ENCODE measurements around the gene DACH2. TPM values are rescaled to one million over a fixed set of nuclear protein-coding genes. Genes with fewer than 3 reads are reported as not detected.

The DACH2 gene
- total and polyA plus RNA-seq, 9 of the 15 experiments (the other 6 are each of a cell fraction or from before 2014, with no cell fraction given), result not detected

DNA sequence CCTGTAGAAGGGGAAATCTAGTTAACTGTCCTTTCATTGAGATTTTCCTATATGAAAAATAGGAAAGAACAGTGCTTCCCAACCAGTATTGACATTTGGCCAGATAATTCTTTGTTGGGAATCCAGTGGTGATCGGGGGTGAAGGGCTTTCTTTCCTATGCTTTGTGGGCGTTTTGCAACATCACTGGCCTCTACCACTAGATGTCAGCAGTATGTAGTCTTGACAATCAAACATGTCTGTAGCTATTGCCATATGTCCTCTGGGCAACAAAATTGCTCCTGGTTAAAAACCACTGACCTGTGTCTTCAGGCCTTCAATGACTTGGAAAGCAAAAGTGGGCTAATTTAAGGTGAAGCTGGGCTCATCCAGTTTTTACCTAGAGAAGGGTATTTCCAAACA, 658.5 kb downstream of the DACH2 start:
- no peak for FAIRE-seq
- Histone ChIP-seq H3K27me3 (ENCODE audit: control insufficient read depth in 2 of 2, insufficient read depth in 2 of 2, low read length in 2 of 2) (no peaks in the 10 kb centered on the region), H3K4me3 (no peak overlapping the region), H4K20me1 (replicated peaks; ENCODE audit: control insufficient read depth, insufficient read depth, low read length) (no peaks in the 10 kb centered on the region), H3K79me2 (ENCODE audit: control insufficient read depth, insufficient read depth, low read length) (no peaks in the 10 kb centered on the region), H3K4me2 (ENCODE audit: insufficient read depth, low read length) (no peak overlapping the region), H3K9me1 (ENCODE audit: control insufficient read depth, insufficient read depth, low read length) (no peaks in the 10 kb centered on the region), H3K27ac (ENCODE audit: extremely low read depth, low read depth, low read length) (no peak overlapping the region), H3K36me3 (ENCODE audit: control insufficient read depth, insufficient read depth, low read length) (no peaks in the 10 kb centered on the region), H3K9me3 (replicated peaks; ENCODE audit: control insufficient read depth, insufficient read depth, low read depth, low read length) (no peaks in the 10 kb centered on the region), H2AFZ (ENCODE audit: low read depth, low read length) (no peak overlapping the region), H3K9ac (ENCODE audit: insufficient read depth in 1 of 2, low read depth in 2 of 2, low read length in 2 of 2) (no peak overlapping the region), H3K4me1 (replicated peaks in 1 of 2; ENCODE audit: control insufficient read depth in 2 of 2, insufficient read depth in 2 of 2, low read length in 2 of 2) (no peaks in the 10 kb centered on the region)
- BruUV-seq (replicated peaks), result no TSS peak
- POLR2A ChIA-PET, result no interaction called here
- 0% methylated on average over 2 of the region's 2 CpGs for WGBS (ENCODE audit: insufficient coverage, low coverage, missing lambda C conversion rate)
- CTCF ChIA-PET (ENCODE audit: low intra/inter-chr PET ratio), result no interaction called here
- intact Hi-C loops (cut with micrococcal nuclease), result no loop called here
- peak in 3 of 4 experiments; percentile 0 to 2 (median 2) for DNase-seq (ENCODE audit: extremely low read depth in 1 of 4, low spot score in 3 of 4)
- ATAC-seq, result no peak
- in situ Hi-C loops (cut with MboI), result no loop called here
- TF ChIP-seq SMAD1 (IDR thresholded peaks at IDR 0.05; ENCODE audit: low read depth, low read length, partially characterized antibody), result no peak

DNA sequence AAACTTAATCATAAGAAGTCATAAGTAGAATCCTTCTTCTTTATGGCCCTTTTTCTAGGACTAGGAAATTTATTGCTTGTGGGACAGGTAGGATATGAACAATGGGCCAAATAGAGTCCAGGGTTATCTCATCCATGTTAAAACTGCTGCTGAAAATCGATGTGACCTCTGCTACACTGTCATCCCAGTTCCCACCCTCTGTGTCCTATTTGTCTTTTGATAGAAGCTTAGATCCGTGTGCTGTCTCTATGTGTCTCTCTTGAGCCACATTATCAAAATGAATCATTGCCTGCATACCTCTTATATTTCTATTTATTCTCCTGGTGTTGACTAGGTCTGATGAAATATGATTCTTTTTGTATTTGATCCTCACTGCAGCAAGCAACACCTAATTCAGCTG, 661.4 kb downstream of the DACH2 start:
- Histone ChIP-seq H3K4me2 (ENCODE audit: insufficient read depth, low read length) (no peak overlapping the region), H3K4me3 (no peak overlapping the region), H3K9me1 (ENCODE audit: control insufficient read depth, insufficient read depth, low read length) (no peaks in the 10 kb centered on the region), H3K79me2 (ENCODE audit: control insufficient read depth, insufficient read depth, low read length) (no peaks in the 10 kb centered on the region), H2AFZ (ENCODE audit: low read depth, low read length) (no peak overlapping the region), H4K20me1 (replicated peaks; ENCODE audit: control insufficient read depth, insufficient read depth, low read length) (no peaks in the 10 kb centered on the region), H3K9me3 (replicated peaks; ENCODE audit: control insufficient read depth, insufficient read depth, low read depth, low read length) (no peaks in the 10 kb centered on the region), H3K36me3 (ENCODE audit: control insufficient read depth, insufficient read depth, low read length) (no peaks in the 10 kb centered on the region), H3K27ac (ENCODE audit: extremely low read depth, low read depth, low read length) (no peak overlapping the region), H3K4me1 (replicated peaks in 1 of 2; ENCODE audit: control insufficient read depth in 2 of 2, insufficient read depth in 2 of 2, low read length in 2 of 2) (no peaks in the 10 kb centered on the region), H3K27me3 (ENCODE audit: control insufficient read depth in 2 of 2, insufficient read depth in 2 of 2, low read length in 2 of 2) (no peaks in the 10 kb centered on the region), H3K9ac (ENCODE audit: insufficient read depth in 1 of 2, low read depth in 2 of 2, low read length in 2 of 2) (no peak overlapping the region)
- TF ChIP-seq, protein P1, sequence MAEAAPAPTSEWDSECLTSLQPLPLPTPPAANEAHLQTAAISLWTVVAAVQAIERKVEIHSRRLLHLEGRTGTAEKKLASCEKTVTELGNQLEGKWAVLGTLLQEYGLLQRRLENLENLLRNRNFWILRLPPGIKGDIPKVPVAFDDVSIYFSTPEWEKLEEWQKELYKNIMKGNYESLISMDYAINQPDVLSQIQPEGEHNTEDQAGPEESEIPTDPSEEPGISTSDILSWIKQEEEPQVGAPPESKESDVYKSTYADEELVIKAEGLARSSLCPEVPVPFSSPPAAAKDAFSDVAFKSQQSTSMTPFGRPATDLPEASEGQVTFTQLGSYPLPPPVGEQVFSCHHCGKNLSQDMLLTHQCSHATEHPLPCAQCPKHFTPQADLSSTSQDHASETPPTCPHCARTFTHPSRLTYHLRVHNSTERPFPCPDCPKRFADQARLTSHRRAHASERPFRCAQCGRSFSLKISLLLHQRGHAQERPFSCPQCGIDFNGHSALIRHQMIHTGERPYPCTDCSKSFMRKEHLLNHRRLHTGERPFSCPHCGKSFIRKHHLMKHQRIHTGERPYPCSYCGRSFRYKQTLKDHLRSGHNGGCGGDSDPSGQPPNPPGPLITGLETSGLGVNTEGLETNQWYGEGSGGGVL (CRISPR knock-in tag; IDR thresholded peaks at IDR 0.05), result no peak
- no peak for TF ChIP-seq ZNF316 (IDR thresholded peaks at IDR 0.05)
- no peak for TF ChIP-seq VEZF1 (CRISPR knock-in tag; IDR thresholded peaks at IDR 0.05)
- TF ChIP-seq MTA2 (IDR thresholded peaks at IDR 0.05; ENCODE audit: low read depth), result no peak
- no peak for TF ChIP-seq SRSF7 (optimal IDR thresholded peaks at IDR 0.05; ENCODE audit: low read depth, low read length)
- TF ChIP-seq RBM22 (IDR thresholded peaks at IDR 0.05; ENCODE audit: low read depth, low read length, poor library complexity, severe bottlenecking), result no peak
- TF ChIP-seq ZNF717 (CRISPR knock-in tag; IDR thresholded peaks at IDR 0.05), result no peak
- TF ChIP-seq TBP (optimal IDR thresholded peaks at IDR 0.05; ENCODE audit: low read depth, low read length), result no peak
- no peak for TF ChIP-seq ZSCAN32 (CRISPR knock-in tag; IDR thresholded peaks at IDR 0.05)
- TF ChIP-seq CC2D1A (IDR thresholded peaks at IDR 0.05), result no peak
- in situ Hi-C loops (cut with MboI), result no loop called here
- intact Hi-C loops (cut with micrococcal nuclease), result no loop called here
- 0% methylated on average over 2 of the region's 2 CpGs for WGBS (ENCODE audit: insufficient coverage, low coverage, missing lambda C conversion rate)
- POLR2A ChIA-PET, result no interaction called here
- FAIRE-seq (no peak), ATAC-seq (no peak), DNase-seq (ENCODE audit: extremely low read depth in 1 of 4, low spot score in 3 of 4) (no peak)
- CTCF ChIA-PET (ENCODE audit: low intra/inter-chr PET ratio), result no interaction called here
- no TSS peak for BruUV-seq (replicated peaks)

Data from K562 (cell line).